HG03064 (cell line): Measurements from ENCODE around the gene SLC35F3.
"Not testable (repeated sequence)": the region's sequence is repeated elsewhere in the genome, so short reads cannot be mapped to it uniquely, and the experiment has no call there.

Experiments used
- ATAC-seq: cut with Tn5 transposase; IDR thresholded peaks from one replicate; pipeline ENCODE4 v1.9.1; 2021; ENCODE audit warnings: low read depth; ENCODE audit not compliant: unreplicated experiment

SLC35F3 gene

GRCh38 chr1:234170622-234171021, 266.1 kb downstream of the SLC35F3 start:
- no peak for ATAC-seq

- no peak for ATAC-seq
Measured at GRCh38 chr1:234173968-234174367, 269.5 kb downstream of the SLC35F3 start.

- no peak for ATAC-seq
Measured at GRCh38 chr1:234175363-234175762, 270.9 kb downstream of the SLC35F3 start.

- no peak for ATAC-seq
Measured at GRCh38 chr1:234176000-234176399, 271.5 kb downstream of the SLC35F3 start.

GRCh38 chr1:234176847-234177246, 272.4 kb downstream of the SLC35F3 start:
- not testable (repeated sequence) for ATAC-seq

- ATAC-seq: no peak
Measured at GRCh38 chr1:234185438-234185837, 281.0 kb downstream of the SLC35F3 start.

GRCh38 chr1:234186037-234186688, 281.7 kb downstream of the SLC35F3 start:
- no peak for ATAC-seq

- no peak for ATAC-seq
Measured at GRCh38 chr1:234188454-234188792, 283.9 kb downstream of the SLC35F3 start.

- no peak for ATAC-seq
Measured at GRCh38 chr1:234197839-234198238, 293.4 kb downstream of the SLC35F3 start.

GRCh38 chr1:234199476-234200127, 295.1 kb downstream of the SLC35F3 start:
- ATAC-seq: no peak

GRCh38 chr1:234200566-234200965, 296.1 kb downstream of the SLC35F3 start:
- no peak for ATAC-seq

GRCh38 chr1:234201600-234201999, 297.1 kb downstream of the SLC35F3 start:
- ATAC-seq: no peak

- no peak for ATAC-seq
Measured at GRCh38 chr1:234205966-234206365, 301.5 kb downstream of the SLC35F3 start.

- no peak for ATAC-seq
Measured at GRCh38 chr1:234206651-234207284, 302.3 kb downstream of the SLC35F3 start.

GRCh38 chr1:234208351-234208750, 303.9 kb downstream of the SLC35F3 start:
- ATAC-seq: no peak

GRCh38 chr1:234208791-234209190, 304.3 kb downstream of the SLC35F3 start:
- ATAC-seq: no peak

GRCh38 chr1:234210429-234210828, 306.0 kb downstream of the SLC35F3 start:
- ATAC-seq: not testable (repeated sequence)

- ATAC-seq: not testable (repeated sequence)
Measured at GRCh38 chr1:234211855-234212254, 307.4 kb downstream of the SLC35F3 start.

GRCh38 chr1:234212764-234213657, 308.5 kb downstream of the SLC35F3 start:
- ATAC-seq: no peak

GRCh38 chr1:234213658-234214128, 309.2 kb downstream of the SLC35F3 start:
- no peak for ATAC-seq
